ENCODE results near the gene SLC46A3.

The SLC46A3 gene

DNA sequence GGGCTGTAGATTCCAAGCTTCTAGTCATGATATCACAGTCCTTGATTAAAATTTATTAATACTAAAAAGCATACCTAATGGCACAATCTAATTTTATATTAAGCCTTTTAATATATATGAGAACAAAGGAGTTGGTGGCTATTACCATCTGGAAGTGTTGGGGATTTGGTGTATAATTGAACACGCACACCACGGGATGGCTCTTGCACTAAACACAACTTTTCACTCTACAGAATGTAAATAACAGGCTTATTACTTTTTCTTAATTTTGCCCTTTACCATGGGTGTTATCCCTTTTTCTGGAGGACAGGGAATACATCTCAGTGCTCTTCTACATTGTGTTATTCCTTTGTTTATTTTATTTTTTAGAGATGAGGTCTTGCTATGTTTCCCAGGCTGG, 38.2 kb downstream of the SLC46A3 start:
- DNase-seq (ENCODE audit: low read depth): no peak

DNA sequence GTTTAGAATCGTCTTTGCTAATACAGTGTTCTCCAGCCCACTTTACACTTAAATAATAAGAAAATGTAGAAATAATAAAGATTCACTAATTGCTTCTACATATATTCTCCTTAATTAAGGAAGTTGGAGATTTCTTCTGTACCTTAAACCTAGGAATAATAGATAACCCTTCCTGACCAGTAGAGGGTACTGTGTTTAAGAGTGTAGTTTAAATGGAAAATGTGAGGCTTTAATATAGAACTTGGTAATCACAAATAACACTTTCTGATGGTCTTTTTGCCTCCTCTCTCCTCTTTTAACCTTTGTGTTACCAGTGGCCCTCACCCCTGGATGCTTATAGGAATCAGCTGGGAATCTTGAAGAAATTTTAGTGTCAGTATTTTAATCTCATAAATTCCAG, 39.1 kb downstream of the SLC46A3 start:
- DNase-seq (ENCODE audit: low read depth): no peak

DNA sequence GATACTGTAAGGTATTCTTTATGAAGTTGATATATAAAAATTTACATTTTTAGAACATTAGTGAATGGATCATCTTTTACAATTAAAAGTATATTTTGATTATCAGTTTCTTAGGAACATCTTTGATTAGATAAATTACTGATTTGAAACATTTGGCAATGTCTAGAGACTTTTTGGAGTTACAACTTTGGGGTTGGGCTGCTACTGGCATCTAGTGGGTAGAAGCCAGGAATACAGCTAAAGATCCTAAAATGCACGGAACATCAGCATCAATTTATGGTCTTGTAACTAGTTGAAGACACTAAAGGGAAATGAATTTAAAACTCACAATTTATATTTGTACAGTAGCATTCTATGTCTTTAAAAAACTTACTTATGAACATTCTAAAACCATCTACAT, 40.0 kb downstream of the SLC46A3 start:
- no peak for DNase-seq (ENCODE audit: low read depth)

DNA sequence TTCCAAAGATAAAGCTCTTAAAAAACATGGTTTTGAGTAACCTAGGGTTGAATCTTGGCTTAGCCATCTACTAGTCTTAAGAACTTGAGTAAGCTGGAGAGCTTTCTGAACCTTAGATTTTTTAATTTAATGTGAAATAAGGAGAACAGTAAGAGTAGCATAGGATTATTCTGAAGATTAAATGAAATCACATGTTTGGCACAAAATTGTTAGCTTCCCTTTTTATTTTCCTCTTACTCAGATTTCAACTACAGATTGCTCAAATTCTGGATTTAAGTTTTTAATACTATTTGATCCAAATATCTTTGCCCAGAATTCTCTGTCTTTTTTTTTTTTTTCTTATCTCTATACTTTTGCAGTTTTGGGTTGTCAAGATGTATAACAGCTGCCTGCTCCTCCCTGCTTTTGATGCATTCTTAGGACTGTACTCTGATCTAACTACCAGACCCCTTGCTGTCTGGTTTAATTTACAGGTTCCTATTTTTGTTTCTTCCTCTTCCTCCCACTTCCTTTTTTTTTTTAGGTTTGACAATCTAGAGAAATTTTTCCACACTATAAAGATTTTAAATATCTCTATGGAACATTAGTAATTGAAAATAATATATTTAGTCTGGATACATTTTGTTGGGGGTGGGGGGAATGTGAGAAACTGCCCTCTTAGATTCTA, 47.5 kb downstream of the SLC46A3 start:
- no peak for DNase-seq (ENCODE audit: low read depth)

DNA sequence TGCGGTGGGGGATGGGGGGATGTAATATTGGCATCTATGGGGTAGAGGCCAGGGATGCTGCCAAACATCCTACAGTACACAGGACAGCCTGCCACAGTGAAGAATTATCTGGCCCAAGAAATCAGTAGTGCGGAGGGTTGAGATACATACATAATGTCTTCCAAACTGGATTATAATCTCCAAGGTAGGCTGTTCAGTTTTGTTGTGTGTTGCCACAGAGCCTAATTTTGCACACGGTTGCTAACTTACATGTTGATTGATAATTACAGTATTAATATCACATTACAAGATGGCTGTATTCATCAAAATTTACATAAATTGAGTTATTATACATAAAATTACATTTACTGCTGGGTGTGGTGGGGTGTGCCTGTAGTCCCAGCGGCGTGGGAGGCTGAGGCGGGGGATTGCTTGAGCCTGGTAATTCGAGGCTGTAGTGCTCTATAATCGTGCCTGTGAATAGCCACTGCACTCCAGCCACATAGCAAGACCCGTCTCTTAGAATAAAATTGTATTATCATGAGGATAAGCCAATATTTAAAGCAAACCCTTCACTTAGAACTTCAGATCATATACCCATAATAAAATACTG, 51.8 kb downstream of the SLC46A3 start:
- no peak for DNase-seq (ENCODE audit: low read depth)

DNA sequence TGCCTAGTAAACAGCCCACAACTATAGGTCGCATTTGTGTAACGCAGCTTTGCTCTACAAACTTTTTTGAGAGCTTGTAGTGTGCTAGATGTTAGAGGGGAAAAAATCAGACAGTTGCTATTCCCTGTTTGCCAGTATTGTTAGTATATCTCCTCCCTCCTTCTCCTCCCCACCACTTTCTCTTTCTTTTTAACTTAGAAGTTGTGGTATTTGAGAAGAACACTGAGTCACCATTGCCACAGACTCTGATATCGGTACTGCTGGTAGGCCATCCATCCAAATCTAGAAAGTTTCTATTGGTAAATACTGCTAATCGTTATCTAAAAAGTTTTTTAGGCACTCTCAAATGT, 59.2 kb downstream of the SLC46A3 start:
- DNase-seq (ENCODE audit: low read depth): no peak

DNA sequence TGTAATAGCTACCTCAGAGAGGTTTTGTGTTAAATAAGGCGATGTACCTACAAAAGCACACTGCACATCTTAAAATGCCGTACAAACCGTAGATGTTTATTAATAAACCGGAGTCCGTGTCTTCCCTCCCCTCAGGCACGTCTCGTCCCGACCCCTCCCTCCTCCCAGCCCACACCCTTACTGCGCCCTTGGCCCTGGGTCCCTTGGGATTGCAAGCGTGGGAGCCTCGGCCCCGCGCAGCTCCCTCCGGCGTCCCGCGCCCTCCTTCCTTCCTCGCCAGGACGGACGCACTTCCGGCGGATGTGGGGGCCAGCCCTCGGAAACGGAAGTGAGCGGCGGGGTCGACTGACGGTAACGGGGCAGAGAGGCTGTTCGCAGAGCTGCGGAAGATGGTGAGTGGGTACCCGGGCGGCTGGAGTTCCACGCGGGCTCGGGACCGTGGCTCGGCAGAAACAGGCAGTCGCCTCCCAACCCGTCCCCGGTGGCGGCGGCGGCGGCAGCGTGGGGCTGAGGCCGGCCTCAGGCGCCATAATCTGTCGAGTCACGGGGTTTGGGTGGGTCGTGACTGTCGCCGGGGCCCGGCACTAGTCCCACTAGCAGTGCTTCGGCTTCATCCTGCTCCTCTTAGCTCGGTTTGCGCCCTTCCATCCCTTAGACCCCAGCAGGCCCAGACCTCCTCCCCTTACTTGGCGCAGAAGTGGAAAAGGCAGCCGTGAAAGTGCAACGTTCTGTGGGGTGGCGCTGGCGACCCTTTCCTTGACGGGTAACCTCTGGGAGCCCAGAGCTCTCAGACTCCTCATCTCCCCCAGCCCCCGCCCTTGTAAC, 59.8 kb downstream of the SLC46A3 start, which contains the start of gene POMP:
Gene POMP, plus strand, starts transcription at position 335 of the 825 bp plus-strand sequence. Its CDS starts 55 bp downstream, at position 390.
- peak; percentile 91 for DNase-seq (ENCODE audit: low read depth)

DNA sequence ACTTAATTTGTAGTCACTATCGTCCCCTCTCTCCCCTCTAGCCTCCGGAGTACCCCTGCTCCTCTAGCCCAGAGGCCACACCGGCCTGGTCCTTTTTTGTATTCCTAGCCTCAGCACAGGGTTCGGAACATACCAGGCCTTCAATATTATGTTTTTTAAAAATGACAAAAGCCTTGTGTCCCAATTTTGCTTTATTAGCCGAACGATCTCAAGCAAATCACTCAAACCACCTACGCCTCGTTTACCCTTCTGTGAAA, 60.3 kb downstream of the SLC46A3 start:
- DNase-seq (ENCODE audit: low read depth): no peak

DNA sequence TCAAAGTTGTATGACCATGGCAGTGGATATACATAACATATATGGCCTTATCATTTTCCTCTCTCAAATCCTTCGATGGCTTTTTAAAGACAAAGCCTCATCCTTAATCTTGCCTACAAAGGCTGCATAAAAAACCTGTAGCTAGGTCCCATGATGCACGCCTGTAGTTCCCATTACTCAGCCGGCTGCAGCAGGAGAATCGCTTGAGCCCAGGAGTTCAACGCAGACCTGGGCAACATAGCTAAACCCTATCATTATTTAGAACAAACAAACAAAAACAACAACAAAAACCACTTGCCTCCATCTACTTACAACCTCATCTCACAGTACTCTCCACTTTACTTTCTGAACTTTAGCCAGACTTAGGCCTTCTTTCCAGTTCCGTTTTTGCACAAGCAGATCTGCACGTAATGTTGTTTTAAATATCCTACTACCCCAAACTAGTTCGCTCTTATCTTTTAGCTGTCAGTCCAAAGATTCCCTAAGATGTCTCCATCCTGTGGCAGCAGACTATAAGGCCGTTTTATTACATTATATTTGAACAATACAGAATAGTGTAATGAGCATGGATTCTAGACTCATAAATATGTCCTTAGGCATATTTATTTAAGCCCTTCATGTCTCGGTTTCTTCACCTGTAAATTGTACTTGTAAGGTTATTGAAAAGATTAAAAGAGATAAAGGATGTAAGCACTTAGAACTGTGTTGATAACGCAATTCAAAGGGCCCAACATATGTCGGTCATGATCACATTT, 60.8 kb downstream of the SLC46A3 start:
- DNase-seq (ENCODE audit: low read depth): no peak

DNA sequence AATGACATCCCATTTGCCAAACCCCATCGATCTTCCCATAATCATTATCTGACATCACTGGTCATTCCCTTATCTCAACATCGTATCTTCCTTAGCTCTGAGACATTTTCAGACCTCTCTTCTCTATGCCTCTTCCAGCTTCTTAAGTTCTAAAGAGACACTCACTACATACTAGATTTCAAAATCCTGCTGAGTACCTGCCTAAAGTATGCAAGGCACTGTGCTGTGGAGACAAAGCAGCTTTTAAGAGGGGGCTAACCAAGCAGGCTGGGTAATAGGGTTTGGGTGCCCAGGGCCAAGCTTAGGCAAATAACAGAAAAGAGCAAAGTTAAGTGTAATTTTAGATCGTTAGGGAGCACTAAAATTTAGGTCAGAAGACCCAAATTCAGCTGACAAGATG, 63.2 kb downstream of the SLC46A3 start:
- no peak for DNase-seq (ENCODE audit: low read depth)

DNA sequence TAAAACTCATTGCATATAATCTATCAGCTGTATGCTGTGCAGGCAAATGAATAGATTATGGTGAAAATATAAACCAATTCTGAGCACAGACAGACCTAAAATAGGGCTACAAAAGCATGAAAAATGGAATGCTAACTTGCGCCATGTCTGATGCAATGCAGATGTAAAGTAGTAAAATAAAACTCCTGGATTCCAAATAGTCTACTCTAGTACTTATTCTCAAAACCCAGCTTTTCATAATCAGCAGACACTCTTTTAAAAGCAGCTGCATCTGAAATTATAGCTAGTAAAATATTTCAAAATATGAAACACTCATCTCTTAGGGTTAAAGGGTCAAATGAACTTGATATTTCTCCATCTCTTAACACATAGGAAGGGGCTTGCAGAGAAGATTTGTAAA, 64.5 kb downstream of the SLC46A3 start:
- no peak for DNase-seq (ENCODE audit: low read depth)

DNA sequence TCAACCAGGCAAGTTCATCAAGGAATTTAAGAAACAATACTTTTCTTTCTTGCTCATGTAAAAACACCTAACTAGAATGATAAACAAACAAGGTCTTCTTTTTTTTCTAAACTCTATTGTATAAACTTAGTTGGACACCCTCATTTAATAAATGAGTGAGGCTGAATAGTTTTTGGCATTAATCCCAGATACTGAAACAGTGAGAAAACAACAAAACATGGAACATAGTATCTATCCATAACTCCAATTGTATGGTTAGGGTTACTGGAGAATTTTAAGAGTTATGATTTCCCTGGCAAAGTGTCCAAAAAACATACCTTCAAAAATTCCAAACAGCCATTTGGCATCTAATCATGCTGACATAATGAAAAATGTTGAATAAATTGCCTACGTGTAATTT, 65.7 kb downstream of the SLC46A3 start:
- no peak for DNase-seq (ENCODE audit: low read depth)

DNA sequence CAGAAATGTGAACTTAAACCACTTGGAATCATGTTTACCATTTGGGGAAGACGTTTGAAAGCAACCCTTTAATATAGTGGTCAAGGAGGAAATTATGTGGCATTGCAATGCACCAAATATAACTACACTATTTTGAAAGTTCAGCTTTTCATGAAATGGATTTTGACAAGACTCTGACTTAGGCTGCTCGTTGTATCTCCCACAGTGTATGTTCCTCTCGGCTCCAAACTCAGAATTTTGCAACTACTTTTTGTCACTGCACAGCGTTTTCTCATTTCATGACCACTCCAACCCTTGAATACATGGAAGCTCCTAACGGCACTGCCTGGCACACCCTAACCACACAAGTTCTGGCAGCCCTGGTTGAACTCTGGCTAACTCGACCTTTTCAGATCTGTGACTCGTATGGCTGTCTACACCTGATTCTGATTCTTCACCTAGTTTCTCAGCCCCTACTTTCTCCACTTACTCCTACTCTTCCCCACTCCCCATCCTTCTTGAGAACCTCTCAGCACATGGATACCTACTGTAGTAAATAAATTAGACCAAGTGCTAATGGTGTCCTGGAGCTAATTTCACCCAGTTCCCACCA, 66.9 kb downstream of the SLC46A3 start:
- DNase-seq (ENCODE audit: low read depth): no peak

DNA sequence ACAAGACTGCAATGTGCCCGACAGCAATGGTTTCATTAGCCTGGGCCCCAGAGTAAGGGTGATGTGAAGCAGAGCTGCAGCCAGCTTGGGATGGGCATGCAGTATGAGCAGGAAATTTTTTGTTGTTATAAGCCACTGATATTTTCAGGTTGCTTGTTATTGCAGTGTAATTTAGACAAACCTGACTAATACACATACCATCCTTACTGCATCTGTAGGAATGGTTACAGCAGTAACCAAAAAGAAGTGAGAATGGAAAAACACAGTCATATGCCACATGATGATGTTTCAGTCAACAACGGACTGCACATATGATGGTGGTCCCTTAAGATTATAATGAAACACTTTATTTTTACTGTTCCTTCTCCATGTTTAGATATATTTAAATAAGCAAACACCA, 68.5 kb downstream of the SLC46A3 start:
- no peak for DNase-seq (ENCODE audit: low read depth)

Data from activated gamma-delta T cell treated with anti-CD3 and anti-CD28 coated beads, Interleukin-2, amount 50 U/mL, for 16 hours (primary cell).